Suprapubic skin (tissue), 4 donors: ENCODE results near the gene MYH15. TPM values are rescaled to one million over a fixed set of nuclear protein-coding genes. Genes with fewer than 3 reads are reported as not detected.

ENCODE experiments used
- DNase-seq, 2 donors: peaks; one replicate each; pipeline ENCODE4 v3.0.0-alpha.2; 2019; ENCODE audit warnings: low spot score in 2 of 2
- H3K27ac ChIP-seq: fragments of 200-600 bp; sonication (generic); one replicate; pipeline ENCODE4 v1.5.1; 2019
- H3K27me3 ChIP-seq: fragments of 200-600 bp; sonication (generic); one replicate; pipeline ENCODE4 v1.5.1; 2019
- H3K36me3 ChIP-seq: fragments of 200-600 bp; sonication (generic); one replicate; pipeline ENCODE4 v1.5.1; 2019
- H3K4me1 ChIP-seq: fragments of 200-600 bp; sonication (generic); one replicate; pipeline ENCODE4 v1.5.1; 2019
- H3K4me3 ChIP-seq: fragments of 200-600 bp; sonication (generic); one replicate; pipeline ENCODE4 v1.5.1; 2019; ENCODE audit warnings: mild to moderate bottlenecking
- H3K9me3 ChIP-seq: fragments of 200-600 bp; sonication (generic); one replicate; pipeline ENCODE4 v1.5.1; 2019
- CTCF ChIP-seq, 2 donors: fragments of 200-600 bp in 1 of 2; fragments of 450-650 bp in 1 of 2; sonication (generic) in 1 of 2; IDR thresholded peaks; one replicate each; pipeline ENCODE4 v1.5.1; 2016 to 2019; ENCODE audit warnings: antibody characterized with exemption in 2 of 2, mild to moderate bottlenecking in 1 of 2, moderate library complexity in 1 of 2
- EP300 ChIP-seq: sonication (generic); formaldehyde crosslinking; IDR thresholded peaks from one replicate; pipeline ENCODE4 v1.6.1; 2017; ENCODE audit warnings: antibody characterized with exemption
- POLR2A ChIP-seq, 2 donors: fragments of 450-650 bp; IDR thresholded peaks; one replicate each; pipeline ENCODE4 v1.6.1; 2017; ENCODE audit warnings: antibody characterized with exemption in 2 of 2, mild to moderate bottlenecking in 2 of 2, moderate library complexity in 2 of 2
- POLR2AphosphoS5 ChIP-seq, 3 donors: sonication (generic); formaldehyde crosslinking; IDR thresholded peaks; one replicate each; pipeline ENCODE4 v1.6.1; 2017; ENCODE audit warnings: antibody characterized with exemption in 3 of 3
- WGBS: methylation state at CpG from one replicate; pipeline ENCODE4 v1.1.5; 2018; 5-methylcytosine and 5-hydroxymethylcytosine counted together
- total RNA-seq, 4 donors: library from RNA; depleted of rRNA; stranded (reverse); fragments of >200 nt; gene quantifications; one replicate each; pipeline ENCODE4 v1.1.0, GENCODE V29; 2016

Gene MYH15
- total RNA-seq, 4 donors from 2014 or later: 0.17 to 0.31 (median 0.30) TPM; not detected in 1

GRCh38 chr3:108511055-108511454 lies 659 bp upstream of the MYH15 start:
- Histone ChIP-seq H3K4me1 (no peaks in the 10 kb centered on the region), H3K36me3 (no peaks in the 10 kb centered on the region), H3K27me3 (no peaks in the 10 kb centered on the region), H3K9me3 (no peaks in the 10 kb centered on the region), H3K27ac (no peak overlapping the region), H3K4me3 (no peak overlapping the region)
- TF ChIP-seq CTCF (IDR thresholded peaks at IDR 0.05): no peak
- no peak for TF ChIP-seq POLR2A (IDR thresholded peaks at IDR 0.05)
- TF ChIP-seq EP300: no peak
- TF ChIP-seq POLR2AphosphoS5 (IDR thresholded peaks at IDR 0.05): no peak
- 88% methylated on average over 4 of the region's 4 CpGs for WGBS
- no peak for DNase-seq

- Histone ChIP-seq H3K4me3 (no peak overlapping the region), H3K27me3 (no peaks in the 10 kb centered on the region), H3K9me3 (no peaks in the 10 kb centered on the region), H3K36me3 (no peaks in the 10 kb centered on the region), H3K4me1 (no peaks in the 10 kb centered on the region), H3K27ac (no peak overlapping the region)
- TF ChIP-seq EP300: no peak
- TF ChIP-seq POLR2A (IDR thresholded peaks at IDR 0.05): no peak
- TF ChIP-seq POLR2AphosphoS5 (IDR thresholded peaks at IDR 0.05): no peak
- WGBS: 96% methylated on average over 2 of the region's 2 CpGs
- DNase-seq: no peak
Measured at GRCh38 chr3:108509871-108510270, 525 bp downstream of the MYH15 start.

- Histone ChIP-seq H3K27ac (no peak overlapping the region), H3K4me3 (no peak overlapping the region), H3K4me1 (no peaks in the 10 kb centered on the region), H3K9me3 (no peaks in the 10 kb centered on the region), H3K27me3 (no peaks in the 10 kb centered on the region), H3K36me3 (no peaks in the 10 kb centered on the region)
- 65% methylated on average over 3 of the region's 3 CpGs for WGBS
- DNase-seq: no peak
- TF ChIP-seq EP300: no peak
- TF ChIP-seq POLR2AphosphoS5 (IDR thresholded peaks at IDR 0.05): no peak
- TF ChIP-seq POLR2A (IDR thresholded peaks at IDR 0.05): no peak
- TF ChIP-seq CTCF (IDR thresholded peaks at IDR 0.05): no peak
Measured at GRCh38 chr3:108509263-108509662, 1.1 kb downstream of the MYH15 start.

- no peaks in the 10 kb centered on the region for H3K9me3 ChIP-seq
- H3K27me3 ChIP-seq: no peaks in the 10 kb centered on the region
- TF ChIP-seq EP300 (no peak), POLR2AphosphoS5 (IDR thresholded peaks at IDR 0.05) (no peak), POLR2A (IDR thresholded peaks at IDR 0.05) (no peak), CTCF (IDR thresholded peaks at IDR 0.05) (no peak)
- no peak overlapping the region for H3K4me3 ChIP-seq
- no peak for DNase-seq
- H3K27ac ChIP-seq: no peak overlapping the region
- H3K36me3 ChIP-seq: no peaks in the 10 kb centered on the region
- H3K4me1 ChIP-seq: no peaks in the 10 kb centered on the region
Measured at GRCh38 chr3:108507902-108508301, 2.5 kb downstream of the MYH15 start.

GRCh38 chr3:108505811-108506210 lies 4.6 kb downstream of the MYH15 start:
- no peak for TF ChIP-seq EP300
- TF ChIP-seq POLR2AphosphoS5 (IDR thresholded peaks at IDR 0.05): no peak
- TF ChIP-seq CTCF (IDR thresholded peaks at IDR 0.05): no peak
- TF ChIP-seq POLR2A (IDR thresholded peaks at IDR 0.05): no peak
- H3K36me3 ChIP-seq: no peaks in the 10 kb centered on the region
- H3K4me1 ChIP-seq: no peaks in the 10 kb centered on the region
- no peaks in the 10 kb centered on the region for H3K27me3 ChIP-seq
- H3K9me3 ChIP-seq: no peaks in the 10 kb centered on the region
- H3K4me3 ChIP-seq: no peak overlapping the region
- no peak for DNase-seq
- no peak overlapping the region for H3K27ac ChIP-seq
- WGBS: 93% methylated on average over 1 of the region's 1 CpG

- no peak for DNase-seq
- H3K4me1 ChIP-seq: no peaks in the 10 kb centered on the region
- H3K27ac ChIP-seq: no peak overlapping the region
- H3K4me3 ChIP-seq: no peak overlapping the region
- TF ChIP-seq POLR2AphosphoS5 (IDR thresholded peaks at IDR 0.05) (no peak), CTCF (IDR thresholded peaks at IDR 0.05) (no peak), EP300 (no peak), POLR2A (IDR thresholded peaks at IDR 0.05) (no peak)
- no peaks in the 10 kb centered on the region for H3K27me3 ChIP-seq
- H3K36me3 ChIP-seq: no peaks in the 10 kb centered on the region
- H3K9me3 ChIP-seq: no peaks in the 10 kb centered on the region
Measured at GRCh38 chr3:108503722-108504121, 6.7 kb downstream of the MYH15 start.
